Stomach (tissue), 9 donors: Measurements from ENCODE around the gene SP2. TPM values are rescaled to one million over a fixed set of nuclear protein-coding genes. Genes with fewer than 3 reads are reported as not detected.

ENCODE experiments used
- DNase-seq, 2 donors: peaks; one replicate each; pipeline versions ENCODE4 v3.0.0 to v3.0.0-alpha.2; 2013 to 2019
- H3K27ac ChIP-seq, 5 donors: fragments of 200-600 bp in 4 of 5; sonication (generic) in 4 of 5; one replicate each; pipeline ENCODE4 v1.5.1; 2013 to 2019; ENCODE audit warnings: mild to moderate bottlenecking in 1 of 5, moderate library complexity in 1 of 5
- H3K27me3 ChIP-seq, 3 donors: fragments of 200-600 bp; sonication (generic); one replicate each; pipeline ENCODE4 v1.5.1; 2017 to 2019; ENCODE audit warnings: mixed run types in 1 of 3
- H3K36me3 ChIP-seq, 4 donors: fragments of 200-600 bp; sonication (generic); 1 replicate in 3 of 4; 2 replicates in 1 of 4; pipeline ENCODE4 v1.5.1; 2016 to 2019
- H3K4me1 ChIP-seq, 4 donors: fragments of 200-600 bp; sonication (generic); one replicate each; pipeline ENCODE4 v1.5.1; 2016 to 2019
- H3K4me3 ChIP-seq, 4 donors: fragments of 200-600 bp; sonication (generic) in 3 of 4; one replicate each; pipeline ENCODE4 v1.5.1; 2016 to 2019; ENCODE audit warnings: mild to moderate bottlenecking in 1 of 4
- H3K9me3 ChIP-seq, 4 donors: fragments of 200-600 bp; sonication (generic); one replicate each; pipeline ENCODE4 v1.5.1; 2016 to 2019
- EP300 ChIP-seq: sonication (generic); formaldehyde crosslinking; IDR thresholded peaks from one replicate; pipeline ENCODE4 v1.6.1; 2017; ENCODE audit warnings: antibody characterized with exemption
- POLR2A ChIP-seq, 4 donors: fragments of 450-650 bp; IDR thresholded peaks; one replicate each; pipeline ENCODE4 v1.6.1; 2016; ENCODE audit warnings: antibody characterized with exemption in 4 of 4, control low read depth in 2 of 4, mild to moderate bottlenecking in 1 of 4, moderate library complexity in 1 of 4
- POLR2AphosphoS5 ChIP-seq, 3 donors: sonication (generic); formaldehyde crosslinking; IDR thresholded peaks; one replicate each; pipeline ENCODE4 v1.6.1; 2016; ENCODE audit warnings: antibody characterized with exemption in 3 of 3
- WGBS, 5 donors: extraction: QIAGEN DNeasy Blood & Tissue Kit in 3 of 5; methylation state at CpG; one replicate each; pipeline versions ENCODE4 v1.1.5 to v1.1.7; 2013 to 2018; 5-methylcytosine and 5-hydroxymethylcytosine counted together
- intact Hi-C: fragments of 100-400 bp; cut with DNase I; formaldehyde crosslinking; loops from one replicate; pipeline ENCODE4 v1.15.1; 2023; ENCODE audit warnings: low total_unique reads
- polyA plus RNA-seq, 3 donors: library from polyadenylated mRNA; stranded (reverse); fragments of 200-250 nt; gene quantifications; one replicate each; pipeline ENCODE4 v1.2.3, GENCODE V29; 2013
- total RNA-seq, 5 donors: library from RNA; depleted of rRNA; stranded (reverse); fragments of >200 nt; gene quantifications; one replicate each; pipeline versions ENCODE4 v1.1.0 to v1.2.3, GENCODE V29; 2014 to 2016
- TF ChIP-seq, protein P1 (sequence below), 7 experiments: fragments of 450-650 bp in 4 of 7; fragments of 200-600 bp in 3 of 7; sonication (generic) in 3 of 7; IDR thresholded peaks; one replicate each; pipeline ENCODE4 v1.5.1; 2016 to 2019; ENCODE audit warnings: antibody characterized with exemption in 7 of 7, control low read depth in 2 of 7, mild to moderate bottlenecking in 1 of 7
- donor health status: healthy with polysubstance abuse.
- donor health status: Bipolar disorder and iron deficiency.
- donor health status: healthy.

The SP2 gene
- total and polyA plus RNA-seq, 8 donors, result 0.87 to 22.8 (median 6.3) TPM

DNA sequence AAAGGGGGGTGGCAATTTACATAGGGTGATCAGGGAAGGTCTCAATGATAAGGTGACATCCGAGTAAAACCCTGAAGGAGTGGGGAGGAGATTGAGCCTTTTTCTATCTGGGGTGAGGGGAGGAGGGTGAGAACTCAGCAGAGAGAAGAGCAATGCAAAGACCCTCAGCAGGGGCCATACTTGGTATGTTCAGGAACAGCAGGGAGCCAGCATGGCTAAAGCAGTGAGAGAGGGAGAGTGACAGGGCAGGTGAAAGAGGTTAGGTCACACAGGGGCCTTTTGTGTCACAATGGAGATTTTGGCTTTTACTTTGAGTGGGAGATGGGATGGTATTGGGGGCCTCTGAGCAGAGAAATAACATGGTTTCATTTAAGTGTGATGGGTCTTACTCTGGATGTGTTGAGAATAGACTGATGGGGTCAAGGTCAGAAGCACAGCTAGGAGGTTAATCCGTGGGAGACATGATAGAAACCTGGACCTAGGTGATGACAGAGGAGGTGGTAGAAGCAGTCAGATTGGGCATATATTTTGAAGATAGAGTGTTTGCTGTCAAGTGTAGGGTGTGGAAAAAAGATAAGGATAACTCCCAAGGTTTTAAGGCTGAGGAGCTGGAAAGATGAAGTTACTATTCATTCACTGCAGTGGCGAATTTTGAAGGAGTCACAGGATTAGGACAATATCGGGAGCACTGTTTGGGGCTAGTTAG, 6.2 kb downstream of the SP2 start:
- Histone ChIP-seq H3K4me1 (peaks cover 19 to 86% (median 55%) of the 10 kb centered on the region in 4 donors), H3K36me3 (peaks cover 0 to 20% (median 10%) of the 10 kb centered on the region in 4 donors), H3K27ac (no peak overlapping the region), H3K9me3 (no peaks in the 10 kb centered on the region), H3K4me3 (no peak overlapping the region), H3K27me3 (no peaks in the 10 kb centered on the region)
- TF ChIP-seq POLR2AphosphoS5 (IDR thresholded peaks at IDR 0.05) (no peak), EP300 (no peak), POLR2A (IDR thresholded peaks at IDR 0.05) (no peak)
- TF ChIP-seq, protein P1, sequence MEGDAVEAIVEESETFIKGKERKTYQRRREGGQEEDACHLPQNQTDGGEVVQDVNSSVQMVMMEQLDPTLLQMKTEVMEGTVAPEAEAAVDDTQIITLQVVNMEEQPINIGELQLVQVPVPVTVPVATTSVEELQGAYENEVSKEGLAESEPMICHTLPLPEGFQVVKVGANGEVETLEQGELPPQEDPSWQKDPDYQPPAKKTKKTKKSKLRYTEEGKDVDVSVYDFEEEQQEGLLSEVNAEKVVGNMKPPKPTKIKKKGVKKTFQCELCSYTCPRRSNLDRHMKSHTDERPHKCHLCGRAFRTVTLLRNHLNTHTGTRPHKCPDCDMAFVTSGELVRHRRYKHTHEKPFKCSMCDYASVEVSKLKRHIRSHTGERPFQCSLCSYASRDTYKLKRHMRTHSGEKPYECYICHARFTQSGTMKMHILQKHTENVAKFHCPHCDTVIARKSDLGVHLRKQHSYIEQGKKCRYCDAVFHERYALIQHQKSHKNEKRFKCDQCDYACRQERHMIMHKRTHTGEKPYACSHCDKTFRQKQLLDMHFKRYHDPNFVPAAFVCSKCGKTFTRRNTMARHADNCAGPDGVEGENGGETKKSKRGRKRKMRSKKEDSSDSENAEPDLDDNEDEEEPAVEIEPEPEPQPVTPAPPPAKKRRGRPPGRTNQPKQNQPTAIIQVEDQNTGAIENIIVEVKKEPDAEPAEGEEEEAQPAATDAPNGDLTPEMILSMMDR (IDR thresholded peaks at IDR 0.05), result no peak
- WGBS, 5 donors, result 68 to 79% (median 72%) methylated on average over 4 of the region's 4 CpGs
- intact Hi-C loops, result no loop called here
- no peak for DNase-seq

DNA sequence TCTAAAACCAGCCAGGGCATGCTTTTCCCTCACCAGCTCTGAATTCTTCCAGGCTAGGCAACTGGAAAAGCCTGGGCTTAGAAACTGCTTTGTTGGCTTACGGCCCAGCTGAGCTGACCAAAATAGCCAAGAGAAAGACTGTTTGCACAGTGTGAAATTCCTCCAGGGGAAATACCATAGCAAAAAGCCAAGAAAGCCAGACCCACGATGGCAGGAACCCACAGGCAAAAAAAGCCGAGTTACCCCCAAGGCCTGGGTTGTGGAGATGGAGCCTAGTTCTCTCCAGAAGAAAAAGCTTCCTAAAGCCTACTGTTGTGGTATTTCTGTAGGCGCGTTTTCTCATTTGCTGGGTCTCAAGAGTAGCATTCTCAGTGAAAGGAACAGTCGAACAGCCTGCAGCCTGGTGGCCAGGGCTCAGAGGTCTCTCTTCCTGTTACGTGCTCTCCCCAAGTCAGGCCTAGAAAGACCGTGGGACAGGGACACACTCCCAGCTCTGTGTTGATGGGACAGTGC, 9.2 kb downstream of the SP2 start:
- no peaks in the 10 kb centered on the region for H3K27me3 ChIP-seq
- 47 to 60% (median 53%) methylated on average over 8 of the region's 8 CpGs for WGBS, 5 donors
- peak overlapping the region; percentile 42 to 82 (median 68) for H3K27ac ChIP-seq
- no peaks in the 10 kb centered on the region for H3K9me3 ChIP-seq
- H3K36me3 ChIP-seq, result peaks cover 0 to 12% (median 4%) of the 10 kb centered on the region in 4 donors
- H3K4me1 ChIP-seq, result peaks cover 6 to 84% (median 48%) of the 10 kb centered on the region in 4 donors
- H3K4me3 ChIP-seq, result no peak overlapping the region
- intact Hi-C loops, result no loop called here
- TF ChIP-seq POLR2AphosphoS5 (IDR thresholded peaks at IDR 0.05), result peak in 1 of 3 donors; percentile 6
- TF ChIP-seq EP300, result no peak
- DNase-seq, result peak; percentile 63 to 81

DNA sequence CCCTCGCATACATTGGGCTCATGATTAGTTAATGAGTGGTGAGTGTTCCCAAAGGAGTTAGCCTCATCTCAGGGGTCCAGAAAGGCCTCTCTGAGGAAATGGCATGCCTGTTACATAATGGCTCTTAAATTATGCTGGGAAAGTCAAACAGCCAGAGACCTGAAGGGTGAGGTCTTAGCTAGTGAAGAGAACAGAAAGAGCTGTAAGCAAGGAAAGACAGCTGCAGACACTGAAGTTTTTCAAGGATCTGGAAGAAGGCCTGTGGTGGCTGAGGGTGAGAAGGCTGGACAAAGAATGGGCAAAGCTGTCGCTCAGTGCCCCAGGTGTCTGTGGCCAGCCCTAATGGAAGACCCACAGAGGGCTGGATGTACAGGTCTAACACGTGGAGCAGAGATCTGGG, 10.4 kb downstream of the SP2 start:
- Histone ChIP-seq H3K27me3 (no peaks in the 10 kb centered on the region), H3K9me3 (no peaks in the 10 kb centered on the region), H3K27ac (peak overlapping the region in 4 of 5 donors; percentile 61 to 82 (median 72)), H3K4me1 (peaks cover 6 to 80% (median 46%) of the 10 kb centered on the region in 4 donors), H3K4me3 (no peak overlapping the region), H3K36me3 (peaks cover 0 to 6% (median 0%) of the 10 kb centered on the region in 4 donors)
- 83 to 94% (median 90%) methylated on average over 3 of the region's 3 CpGs for WGBS, 5 donors
- DNase-seq, result no peak
- intact Hi-C loops, result no loop called here
- TF ChIP-seq, protein P1 (IDR thresholded peaks at IDR 0.05), result no peak
- TF ChIP-seq POLR2A (IDR thresholded peaks at IDR 0.05), result no peak
- no peak for TF ChIP-seq EP300
- TF ChIP-seq POLR2AphosphoS5 (IDR thresholded peaks at IDR 0.05), result no peak

DNA sequence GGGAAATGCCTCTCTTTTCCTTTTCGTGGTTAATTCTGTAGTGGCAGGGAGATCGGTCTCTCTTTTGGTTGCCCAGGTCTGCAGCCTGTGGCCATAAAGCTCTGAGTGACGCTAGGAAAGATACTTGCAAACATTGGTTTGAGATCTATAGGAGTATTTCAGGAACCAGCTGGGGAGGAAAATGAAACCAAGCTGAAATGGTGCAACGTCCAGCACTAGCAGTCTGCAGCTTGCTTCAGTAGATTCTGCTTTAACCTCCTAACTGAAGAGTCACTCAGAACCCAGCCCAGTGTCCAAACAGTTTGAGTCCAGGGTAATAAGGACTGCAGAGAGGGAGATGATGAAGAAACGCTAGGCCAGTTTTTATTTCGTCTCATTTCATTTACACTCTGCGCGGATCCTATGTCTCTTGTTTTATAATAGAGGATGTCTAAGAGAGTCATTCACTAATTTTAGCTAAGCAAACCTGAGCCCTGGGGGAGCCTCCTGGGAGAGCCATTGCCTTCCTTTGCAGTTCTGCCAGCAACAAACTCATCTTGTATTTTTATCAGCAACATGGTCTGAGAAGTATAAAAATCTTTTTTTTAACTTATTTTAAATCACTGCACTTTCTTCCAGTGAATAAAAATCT, 12.0 kb downstream of the SP2 start:
- H3K27me3 ChIP-seq, result no peaks in the 10 kb centered on the region
- intact Hi-C loops, result no loop called here
- peaks cover 6 to 65% (median 41%) of the 10 kb centered on the region in 4 donors for H3K4me1 ChIP-seq
- H3K9me3 ChIP-seq, result no peaks in the 10 kb centered on the region
- H3K4me3 ChIP-seq, result no peak overlapping the region
- peak overlapping the region in 1 of 5 donors; percentile 32 for H3K27ac ChIP-seq
- TF ChIP-seq, protein P1 (IDR thresholded peaks at IDR 0.05), result no peak
- no peak for TF ChIP-seq POLR2AphosphoS5 (IDR thresholded peaks at IDR 0.05)
- no peak for TF ChIP-seq EP300
- TF ChIP-seq POLR2A (IDR thresholded peaks at IDR 0.05), result no peak
- H3K36me3 ChIP-seq, result peaks cover 0 to 6% (median 0%) of the 10 kb centered on the region in 4 donors
- 72 to 81% (median 75%) methylated on average over 8 of the region's 8 CpGs for WGBS, 5 donors
- no peak for DNase-seq
